NCI-H2196 (cell line): Measurements from ENCODE around the gene ATRX.
"Not testable (repeated sequence)": the region's sequence is repeated elsewhere in the genome, so short reads cannot be mapped to it uniquely, and the experiment has no call there.

Experiments
- DNase-seq: peaks from one replicate; lab custom pipeline; 2025; ENCODE audit not compliant: unreplicated experiment; lab: John Stamatoyannopoulos, UW

The ATRX gene

GRCh38 chrX:77740376-77740905, 45.6 kb downstream of the ATRX start:
- no peak for DNase-seq

GRCh38 chrX:77733342-77733741, 52.7 kb downstream of the ATRX start:
- DNase-seq = no peak

GRCh38 chrX:77731821-77732419, 54.1 kb downstream of the ATRX start:
- DNase-seq = no peak

- not testable (repeated sequence) for DNase-seq
Observed at GRCh38 chrX:77726095-77726494, 59.9 kb downstream of the ATRX start.

GRCh38 chrX:77723681-77724080, 62.3 kb downstream of the ATRX start:
- DNase-seq = no peak

GRCh38 chrX:77719388-77719787, 66.6 kb downstream of the ATRX start:
- no peak for DNase-seq

GRCh38 chrX:77704881-77705280, 81.1 kb downstream of the ATRX start:
- no peak for DNase-seq

GRCh38 chrX:77698242-77698641, 87.8 kb downstream of the ATRX start:
- no peak for DNase-seq

- no peak for DNase-seq
Observed at GRCh38 chrX:77694491-77694890, 91.5 kb downstream of the ATRX start.

GRCh38 chrX:77693594-77693993, 92.4 kb downstream of the ATRX start:
- DNase-seq = no peak

- no peak for DNase-seq
Observed at GRCh38 chrX:77691916-77692315, 94.1 kb downstream of the ATRX start.

GRCh38 chrX:77689376-77689775, 96.6 kb downstream of the ATRX start:
- DNase-seq = no peak

- not testable (repeated sequence) for DNase-seq
Observed at GRCh38 chrX:77685683-77686082, 100.3 kb downstream of the ATRX start.

GRCh38 chrX:77679144-77679543, 106.9 kb downstream of the ATRX start:
- DNase-seq = no peak

GRCh38 chrX:77675986-77676385, 110.0 kb downstream of the ATRX start:
- no peak for DNase-seq

- DNase-seq = no peak
Observed at GRCh38 chrX:77668391-77669237, 117.4 kb downstream of the ATRX start.

GRCh38 chrX:77658886-77659285, 127.1 kb downstream of the ATRX start:
- no peak for DNase-seq

- DNase-seq = no peak
Observed at GRCh38 chrX:77652095-77652494, 133.9 kb downstream of the ATRX start.

- DNase-seq = no peak
Observed at GRCh38 chrX:77640702-77641101, 145.3 kb downstream of the ATRX start.

GRCh38 chrX:77639820-77640219, 146.2 kb downstream of the ATRX start:
- no peak for DNase-seq

- DNase-seq = no peak
Observed at GRCh38 chrX:77638397-77638796, 147.6 kb downstream of the ATRX start.

GRCh38 chrX:77635373-77635772, 150.6 kb downstream of the ATRX start:
- no peak for DNase-seq
